Stimulated activated CD8-positive, alpha-beta memory T cell treated with anti-CD3 and anti-CD28 coated beads, Interleukin-15, amount 100 ng/mL, for 1 hour (primary cell): Measurements from ENCODE around the gene DBF4.
A peak's percentile ranks its signal among the peaks of the same experiment; 100 is the strongest.
"Not testable (repeated sequence)": the region's sequence is repeated elsewhere in the genome, so short reads cannot be mapped to it uniquely, and the experiment has no call there.

Experiments used
- DNase-seq: peaks from one replicate; pipeline ENCODE4 v3.0.0-alpha.2; 2020; ENCODE audit warnings: low read depth

Gene DBF4

DNA sequence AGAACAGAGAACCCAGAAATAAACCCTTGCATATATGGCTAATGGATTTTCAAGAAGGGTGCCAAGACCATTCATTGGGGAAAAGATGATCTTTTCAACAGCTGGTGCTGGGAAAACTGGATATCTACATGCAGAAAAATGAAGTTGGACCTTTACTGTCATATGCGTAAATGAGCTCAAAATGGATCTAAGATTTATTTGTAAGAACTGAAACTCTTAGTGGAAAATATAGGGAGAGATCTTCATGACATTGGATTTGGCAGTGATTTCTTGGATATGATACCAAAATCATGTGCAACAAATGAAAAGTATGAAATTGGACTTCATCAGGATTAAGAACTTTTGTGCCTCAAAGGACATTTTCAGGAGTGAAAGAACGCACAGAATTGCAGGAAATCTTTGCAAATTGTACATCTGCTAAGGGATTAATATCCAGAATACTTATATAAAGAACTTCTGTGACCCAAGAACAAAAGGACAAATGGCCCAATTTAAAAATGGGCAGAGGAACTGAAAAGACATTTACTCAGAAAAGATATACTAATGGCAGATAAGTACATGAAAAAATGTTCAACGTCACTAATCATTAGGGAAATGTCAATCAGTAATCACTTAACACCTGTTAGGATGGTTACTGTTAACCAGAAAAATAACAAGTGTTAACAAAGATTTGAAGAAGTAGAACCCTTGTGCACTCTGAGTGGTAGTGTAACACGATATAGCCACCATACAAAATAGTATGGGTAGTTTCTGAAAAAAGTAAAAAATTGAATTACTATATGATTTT lies 6.1 kb downstream of the DBF4 start:
- no peak for DNase-seq

DNA sequence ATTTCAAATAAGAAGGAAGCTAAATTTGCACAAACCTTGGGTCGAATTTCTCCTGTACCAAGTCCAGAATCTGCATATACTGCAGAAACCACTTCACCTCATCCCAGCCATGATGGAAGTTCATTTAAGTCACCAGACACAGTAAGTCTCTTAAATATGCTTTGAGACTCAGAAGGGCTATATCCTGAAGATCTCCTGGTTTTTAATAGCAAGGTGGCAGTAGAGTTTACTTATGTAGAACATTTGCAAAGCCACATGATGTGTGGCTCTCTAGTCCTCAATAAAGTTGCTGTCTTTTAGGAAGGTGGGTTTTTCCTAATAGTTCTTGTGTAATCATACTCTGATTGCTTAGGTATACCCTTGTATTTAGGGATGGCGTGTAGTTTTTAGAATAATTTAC lies 8.7 kb downstream of the DBF4 start:
- no peak for DNase-seq

GRCh38 chr7:87886875-87887274 lies 10.6 kb downstream of the DBF4 start:
- no peak for DNase-seq

DNA sequence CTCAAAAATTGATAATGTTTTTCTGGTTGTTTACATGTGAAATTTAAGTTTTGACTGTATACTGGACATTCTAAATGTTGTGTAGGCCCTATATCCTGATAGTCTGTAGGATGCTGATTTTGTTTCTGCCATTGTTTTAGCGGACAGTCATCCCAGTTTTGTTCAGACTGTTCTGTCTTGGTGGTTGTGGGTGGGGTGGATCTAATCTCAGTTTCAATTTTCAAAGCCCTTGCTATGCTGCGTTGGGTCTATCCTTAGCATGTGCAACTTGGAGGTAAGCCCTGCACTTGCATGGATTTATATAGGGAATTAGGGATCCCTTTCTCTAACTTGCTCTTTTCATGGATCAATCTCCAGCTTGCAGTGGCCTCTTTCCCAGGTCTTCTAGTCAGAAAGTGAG lies 19.1 kb downstream of the DBF4 start:
- no peak for DNase-seq

DNA sequence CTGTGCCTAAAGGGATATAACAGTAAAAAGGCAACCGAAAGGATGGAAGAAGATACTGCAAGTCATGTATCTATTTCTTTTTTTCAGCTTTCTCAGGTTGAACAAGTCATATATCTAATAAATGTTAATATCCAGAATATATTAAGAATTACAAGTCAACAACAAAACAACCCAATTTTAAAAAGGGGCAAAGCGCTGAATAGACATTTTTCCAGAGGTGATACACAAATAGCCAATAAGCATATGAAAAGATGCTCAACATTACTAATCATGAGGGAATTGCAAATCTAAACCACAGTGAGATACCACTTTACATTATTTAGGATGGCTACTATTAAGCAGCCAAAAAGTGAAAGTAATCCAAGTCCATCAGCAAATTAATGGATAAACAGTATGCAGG lies 23.0 kb downstream of the DBF4 start:
- no peak for DNase-seq

DNA sequence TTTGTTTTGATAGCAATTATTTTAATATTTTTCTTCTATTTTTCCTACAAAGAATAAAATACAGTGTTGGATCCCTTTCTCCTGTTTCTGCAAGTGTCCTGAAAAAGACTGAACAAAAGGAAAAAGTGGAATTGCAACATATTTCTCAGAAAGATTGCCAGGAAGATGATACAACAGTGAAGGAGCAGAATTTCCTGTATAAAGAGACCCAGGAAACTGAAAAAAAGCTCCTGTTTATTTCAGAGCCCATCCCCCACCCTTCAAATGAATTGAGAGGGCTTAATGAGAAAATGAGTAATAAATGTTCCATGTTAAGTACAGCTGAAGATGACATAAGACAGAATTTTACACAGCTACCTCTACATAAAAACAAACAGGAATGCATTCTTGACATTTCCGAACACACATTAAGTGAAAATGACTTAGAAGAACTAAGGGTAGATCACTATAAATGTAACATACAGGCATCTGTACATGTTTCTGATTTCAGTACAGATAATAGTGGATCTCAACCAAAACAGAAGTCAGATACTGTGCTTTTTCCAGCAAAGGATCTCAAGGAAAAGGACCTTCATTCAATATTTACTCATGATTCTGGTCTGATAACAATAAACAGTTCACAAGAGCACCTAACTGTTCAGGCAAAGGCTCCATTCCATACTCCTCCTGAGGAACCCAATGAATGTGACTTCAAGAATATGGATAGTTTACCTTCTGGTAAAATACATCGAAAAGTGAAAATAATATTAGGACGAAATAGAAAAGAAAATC lies 31.0 kb downstream of the DBF4 start:
- not testable (repeated sequence) for DNase-seq

DNA sequence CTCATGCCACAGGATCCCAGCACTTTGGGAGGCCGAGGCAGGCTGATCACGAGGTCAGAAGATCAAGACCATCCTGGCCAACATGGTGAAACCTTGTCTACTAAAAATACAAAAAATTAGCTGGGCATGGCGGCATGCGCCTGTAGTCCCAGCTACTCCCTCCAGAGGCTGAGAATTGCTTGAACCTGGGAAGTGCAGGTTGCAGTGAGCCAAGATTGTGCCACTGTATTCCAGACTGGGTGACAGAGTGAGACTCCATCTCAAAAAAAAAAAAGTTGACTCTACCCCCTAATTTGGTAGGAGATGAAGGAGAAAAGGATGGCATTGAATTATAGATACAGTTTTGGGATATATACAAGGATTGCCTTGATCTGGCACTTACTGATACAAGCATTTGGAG lies 32.5 kb downstream of the DBF4 start:
- DNase-seq, result not testable (repeated sequence)

GRCh38 chr7:87912121-87912520 lies 35.8 kb downstream of the DBF4 start:
- DNase-seq, result no peak

GRCh38 chr7:87918740-87919139 lies 42.4 kb downstream of the DBF4 start:
- DNase-seq, result no peak

DNA sequence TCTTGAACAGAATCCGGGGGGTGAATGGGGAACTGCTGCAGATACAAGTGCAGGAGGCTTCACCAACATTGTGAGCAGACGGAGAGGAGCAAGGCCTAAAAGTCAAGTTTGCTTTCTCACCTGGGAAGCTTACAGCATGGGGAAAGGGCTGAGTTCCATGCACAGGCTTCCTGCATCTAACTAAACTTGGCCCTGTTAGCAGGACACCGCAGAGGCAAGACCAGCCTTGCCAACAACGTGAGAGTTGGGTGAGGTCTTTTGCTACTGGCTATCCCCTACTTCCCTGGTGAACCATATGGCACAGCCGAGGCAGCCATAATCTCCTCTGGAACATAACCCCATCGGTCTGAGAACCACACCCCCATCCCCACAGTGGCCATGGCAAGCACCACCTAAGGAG lies 43.6 kb downstream of the DBF4 start:
- DNase-seq, result no peak

GRCh38 chr7:87920578-87920977 lies 44.3 kb downstream of the DBF4 start:
- no peak for DNase-seq

DNA sequence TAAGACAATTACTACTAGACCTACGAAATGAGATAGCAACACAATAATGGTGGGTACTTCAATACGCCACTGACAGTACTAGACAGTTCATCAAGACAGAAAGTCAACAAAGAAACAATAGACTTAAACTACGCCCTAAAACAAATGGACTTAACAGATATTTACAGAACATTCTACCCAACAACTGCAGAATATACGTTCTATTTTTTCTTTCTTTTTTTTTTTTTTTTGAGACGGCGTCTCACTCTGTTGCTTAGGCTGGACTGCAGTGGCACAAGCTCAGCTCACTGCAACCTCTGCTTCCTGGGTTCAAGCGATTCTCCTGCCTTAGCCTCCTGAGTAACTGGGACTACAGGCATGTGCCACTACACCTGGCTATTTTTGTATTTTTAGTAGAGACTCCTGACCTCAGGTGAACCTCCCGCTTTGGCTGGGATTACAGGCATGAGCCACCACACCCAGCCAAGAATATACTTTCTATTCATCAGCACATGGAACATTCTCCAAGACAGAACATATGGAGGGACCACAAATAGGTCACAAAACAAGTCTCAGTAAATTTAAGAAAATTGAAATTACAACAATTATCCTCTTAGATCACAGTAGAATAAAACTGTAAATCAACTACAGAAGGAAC lies 46.6 kb downstream of the DBF4 start:
- not testable (repeated sequence) for DNase-seq

DNA sequence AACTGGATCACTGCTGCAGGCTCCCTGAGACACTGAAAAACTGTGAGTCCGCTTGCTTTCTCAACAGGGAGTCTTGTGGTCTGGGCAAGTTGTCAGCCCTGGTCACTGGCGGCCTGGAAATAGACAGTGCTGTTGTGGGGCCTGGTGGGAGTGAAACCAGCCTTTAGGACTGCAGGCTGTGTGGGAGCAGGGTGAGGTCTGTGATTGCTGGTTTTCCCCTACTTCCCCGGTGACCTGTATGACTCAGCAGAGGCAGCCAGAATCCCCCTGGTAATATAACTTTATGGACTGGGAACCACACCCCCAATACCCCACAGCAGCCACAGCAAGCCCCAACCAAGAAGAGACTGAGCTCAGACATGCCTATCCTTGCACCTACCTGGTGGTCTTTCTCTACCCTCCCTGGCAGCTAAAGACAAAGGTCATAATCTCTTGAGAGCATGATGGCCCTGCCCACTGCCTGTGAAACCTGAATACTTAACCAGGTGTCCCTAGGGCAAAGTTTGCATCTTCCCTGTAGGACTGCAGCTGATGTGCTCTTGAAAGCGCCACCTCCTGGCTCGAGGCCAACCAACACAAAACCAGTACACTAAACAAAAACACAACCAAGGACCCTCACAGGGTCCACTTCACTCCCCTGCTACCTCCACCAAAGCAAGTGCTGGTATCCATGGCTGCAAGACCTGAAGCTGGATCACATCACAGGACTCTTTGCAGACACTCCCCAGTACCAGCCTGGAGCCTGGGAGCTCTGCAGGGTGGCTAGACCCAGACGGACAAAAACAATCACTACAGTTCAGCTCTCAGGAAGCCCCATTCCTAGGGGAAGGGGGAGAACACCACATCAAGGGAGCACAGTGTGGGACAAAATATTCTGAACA lies 50.5 kb downstream of the DBF4 start:
- DNase-seq, result no peak

DNA sequence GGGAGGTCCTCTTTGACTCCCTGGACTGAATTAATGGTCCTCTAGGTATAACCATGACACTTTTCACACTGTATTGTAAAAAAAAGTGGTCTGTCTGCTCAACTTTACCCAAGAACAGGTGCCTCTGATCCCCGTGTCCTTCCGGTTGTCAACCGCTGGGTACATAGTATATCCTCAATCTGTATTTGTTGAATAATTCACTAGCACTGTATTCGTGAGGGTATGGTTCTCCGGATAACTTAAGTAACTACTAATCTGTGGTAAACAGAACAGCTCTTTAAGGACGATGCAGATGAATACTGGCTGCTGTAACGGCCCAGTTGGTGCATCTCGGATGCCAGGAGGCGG lies 57.3 kb downstream of the DBF4 start:
- no peak for DNase-seq

DNA sequence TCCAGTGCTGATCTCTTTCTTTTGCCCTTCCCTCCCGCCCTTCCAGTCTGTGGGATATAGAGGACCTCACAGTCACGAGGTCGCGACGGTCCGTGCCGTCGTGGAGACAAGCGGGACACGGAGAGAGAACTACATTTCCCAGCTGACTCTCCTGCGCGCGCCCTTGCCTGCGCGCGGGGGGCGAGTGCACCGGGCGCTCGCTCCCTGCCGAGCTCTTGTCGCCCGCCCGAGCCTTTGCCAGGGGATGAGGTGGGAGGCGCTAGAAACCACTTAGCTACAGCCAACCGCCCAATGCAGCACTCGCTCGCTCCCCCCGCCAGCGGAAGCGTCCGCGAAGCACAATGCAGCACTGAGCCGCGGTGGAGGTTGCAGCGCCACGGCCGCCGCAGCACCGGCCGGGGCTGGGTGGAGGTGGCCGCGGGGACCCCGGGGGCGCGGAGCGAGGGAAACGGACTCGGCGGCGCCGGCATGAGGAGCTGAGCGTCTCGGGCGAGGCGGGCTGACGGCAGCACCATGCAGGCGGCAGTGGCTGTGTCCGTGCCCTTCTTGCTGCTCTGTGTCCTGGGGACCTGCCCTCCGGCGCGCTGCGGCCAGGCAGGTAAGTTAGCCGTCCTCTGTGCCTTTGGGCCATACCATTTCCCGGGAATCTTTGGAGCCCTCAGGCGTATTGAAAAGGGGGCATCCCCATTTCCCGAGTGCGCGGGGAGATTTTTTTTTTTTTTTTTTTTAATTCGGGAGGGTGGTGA lies 57.8 kb downstream of the DBF4 start, which contains the start of gene ADAM22:
ADAM22 (plus strand) TSS at position 299 of the 746 bp plus-strand sequence; CDS start at position 514, 215 bp downstream.
- DNase-seq, result peak; percentile 65

DNA sequence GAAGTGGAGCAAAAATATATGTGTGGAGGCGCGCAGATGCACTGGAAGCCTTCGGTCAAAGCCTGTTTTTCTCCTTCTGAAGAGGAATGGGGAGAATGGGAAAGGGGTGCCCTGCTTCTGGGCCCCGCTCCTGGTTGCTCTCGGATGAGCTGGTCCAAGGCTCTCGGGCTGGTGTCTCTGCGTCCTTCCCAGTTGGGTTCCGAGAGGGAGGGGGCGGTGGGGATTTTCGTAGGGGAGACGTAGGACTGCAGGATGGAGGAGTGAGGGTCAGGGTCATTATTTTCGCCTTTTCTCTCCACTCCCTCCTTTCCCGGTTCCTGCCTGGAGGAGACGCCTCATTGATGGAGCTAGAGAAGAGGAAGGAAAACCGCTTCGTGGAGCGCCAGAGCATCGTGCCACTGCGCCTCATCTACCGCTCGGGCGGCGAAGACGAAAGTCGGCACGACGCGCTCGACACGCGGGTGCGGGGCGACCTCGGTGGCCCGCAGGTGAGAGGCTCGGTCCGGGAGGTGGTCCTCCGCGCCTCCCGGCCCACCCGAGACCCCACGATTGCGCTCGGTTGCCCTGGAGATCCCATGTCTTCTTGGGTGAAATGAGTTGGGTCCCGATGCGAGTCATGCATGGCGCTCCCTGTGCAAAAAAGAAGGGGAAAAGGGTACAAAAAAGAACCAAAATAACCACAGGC lies 58.5 kb downstream of the DBF4 start:
- no peak for DNase-seq

GRCh38 chr7:87935384-87935706 lies 59.1 kb downstream of the DBF4 start:
- DNase-seq, result no peak

GRCh38 chr7:87941138-87941537 lies 64.8 kb downstream of the DBF4 start:
- DNase-seq, result no peak

- no peak for DNase-seq
Measured at GRCh38 chr7:87944547-87944946, 68.3 kb downstream of the DBF4 start.

- not testable (repeated sequence) for DNase-seq
Measured at GRCh38 chr7:87945926-87946325, 69.6 kb downstream of the DBF4 start.

DNA sequence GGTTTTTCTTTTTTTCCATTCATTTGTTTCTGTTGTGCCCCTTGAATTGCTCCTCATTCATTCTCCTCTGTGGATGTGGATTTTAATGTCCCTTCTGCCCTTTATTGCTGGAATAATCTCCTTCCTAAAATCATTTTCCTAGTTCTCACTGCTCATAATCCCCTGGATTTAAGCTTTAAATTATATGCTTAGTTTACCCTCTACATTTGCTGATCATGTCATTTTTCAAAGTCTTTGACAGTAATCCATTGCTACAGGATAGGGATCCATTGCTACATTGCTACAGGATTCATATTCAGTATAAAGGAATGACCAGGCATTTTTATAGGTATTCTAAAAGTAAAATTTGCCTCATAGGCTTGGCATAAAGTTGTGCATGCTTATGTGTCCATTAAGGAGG lies 72.1 kb downstream of the DBF4 start:
- DNase-seq, result no peak
